IMR-90 (cell line): ENCODE data around the gene EGLN1.

ENCODE experiments used
- CHD1 ChIP-seq: IDR thresholded peaks from 2 replicates; pipeline ENCODE4 v1.6.1; 2012; ENCODE audit warnings: low read depth, low read length, improper control_type of control experiment
- POLR2A ChIP-seq: IDR thresholded peaks from 2 replicates; pipeline ENCODE4 v1.6.1; 2012; ENCODE audit warnings: mild to moderate bottlenecking, low read depth, low read length
- RAD21 ChIP-seq: IDR thresholded peaks from 2 replicates; pipeline ENCODE4 v1.6.1; 2012; ENCODE audit warnings: low read length, improper control_type of control experiment
- TF ChIP-seq, protein P1 (sequence below): conservative IDR thresholded peaks from 2 replicates; pipeline ENCODE4 v1.5.1; 2012; ENCODE audit warnings: mild to moderate bottlenecking, low read depth, low read length, improper control_type of control experiment

DNA sequence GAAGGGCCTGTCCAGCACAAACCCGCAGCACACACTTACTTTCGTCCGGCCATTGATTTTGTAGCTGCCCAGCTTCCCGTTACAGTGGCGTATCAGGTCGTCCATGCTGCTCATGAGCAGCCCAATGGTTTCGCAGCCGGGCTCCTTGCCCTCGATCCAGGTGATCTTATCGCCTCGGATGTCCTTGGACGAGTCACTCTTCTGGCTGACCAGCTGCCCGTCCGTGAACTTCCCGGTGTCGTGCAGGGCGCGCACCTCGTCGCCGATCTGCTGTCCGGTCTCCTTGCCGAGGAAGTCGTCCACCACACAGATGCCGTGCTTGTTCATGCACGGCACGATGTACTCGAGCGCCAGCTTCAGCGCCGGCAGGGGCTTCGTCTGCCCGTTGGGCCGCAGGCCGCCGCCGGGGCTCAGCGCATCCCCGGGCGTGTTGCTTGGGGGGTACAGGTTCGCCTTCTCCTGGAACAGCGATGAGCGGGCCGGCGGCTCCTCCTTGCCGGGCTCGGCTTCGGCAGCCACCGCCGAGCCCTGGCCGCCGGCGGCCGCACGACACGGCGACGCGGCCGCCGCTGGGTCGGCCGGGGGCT, 1.0 kb downstream of the EGLN1 start:
- TF ChIP-seq, protein P1, sequence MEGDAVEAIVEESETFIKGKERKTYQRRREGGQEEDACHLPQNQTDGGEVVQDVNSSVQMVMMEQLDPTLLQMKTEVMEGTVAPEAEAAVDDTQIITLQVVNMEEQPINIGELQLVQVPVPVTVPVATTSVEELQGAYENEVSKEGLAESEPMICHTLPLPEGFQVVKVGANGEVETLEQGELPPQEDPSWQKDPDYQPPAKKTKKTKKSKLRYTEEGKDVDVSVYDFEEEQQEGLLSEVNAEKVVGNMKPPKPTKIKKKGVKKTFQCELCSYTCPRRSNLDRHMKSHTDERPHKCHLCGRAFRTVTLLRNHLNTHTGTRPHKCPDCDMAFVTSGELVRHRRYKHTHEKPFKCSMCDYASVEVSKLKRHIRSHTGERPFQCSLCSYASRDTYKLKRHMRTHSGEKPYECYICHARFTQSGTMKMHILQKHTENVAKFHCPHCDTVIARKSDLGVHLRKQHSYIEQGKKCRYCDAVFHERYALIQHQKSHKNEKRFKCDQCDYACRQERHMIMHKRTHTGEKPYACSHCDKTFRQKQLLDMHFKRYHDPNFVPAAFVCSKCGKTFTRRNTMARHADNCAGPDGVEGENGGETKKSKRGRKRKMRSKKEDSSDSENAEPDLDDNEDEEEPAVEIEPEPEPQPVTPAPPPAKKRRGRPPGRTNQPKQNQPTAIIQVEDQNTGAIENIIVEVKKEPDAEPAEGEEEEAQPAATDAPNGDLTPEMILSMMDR, result no peak
- TF ChIP-seq RAD21 (peak; percentile 6; the same call in 1 of the 2 replicates), POLR2A (no peak), CHD1 (0 out of 2 replicates have a peak, but pooled peaks have one; percentile 28)
